IMR-90 (cell line): ENCODE data around the gene PEAK3. TPM values are rescaled to one million over a fixed set of nuclear protein-coding genes. Genes with fewer than 3 reads are reported as not detected.

ENCODE experiments used
- ATAC-seq: fragments of 200-7000 bp; cut with Tn5 transposase; 2 replicates; pipeline ENCODE4 v1.9.1; 2020; ENCODE audit warnings: low read depth, mild to moderate bottlenecking, moderate library complexity
- Bru-seq: library from RNA; stranded (reverse); fragments of 400-500 nt; gene quantifications from one replicate; lab custom pipeline; 2021; lab: Mats Ljungman, UMichigan
- BruChase-seq, 2 experiments: library from RNA; stranded (reverse); fragments of 400-500 nt; gene quantifications; one replicate each; lab custom pipeline; 2021; lab: Mats Ljungman, UMichigan
- BruUV-seq: library from RNA; stranded (reverse); fragments of 400-500 nt; replicated peaks from 2 replicates; lab custom pipeline; 2021; lab: Mats Ljungman, UMichigan
- CTCF ChIA-PET: fragments of 300-600 bp; formaldehyde crosslinking; extraction: SDS; loops from one replicate; lab custom pipeline; 2021; ENCODE audit warnings: antibody characterized with exemption; lab: Yijun Ruan, JAX
- POLR2A ChIA-PET: fragments of 300-600 bp; sonication (Branson Sonifier 250); formaldehyde crosslinking; loops from one replicate; lab custom pipeline; 2022; ENCODE audit warnings: antibody characterized with exemption; ENCODE audit not compliant: unreplicated experiment; lab: Charles Lee
- DNase-seq: peaks from one replicate; pipeline ENCODE4 v3.0.0; 2013
- H2AFZ ChIP-seq: replicated peaks from 2 replicates; pipeline ENCODE3; 2013; ENCODE audit warnings: low read length, mild to moderate bottlenecking; ENCODE audit not compliant: poor library complexity
- H2AK5ac ChIP-seq: 2 replicates; pipeline ENCODE4 v1.6.1; 2013; ENCODE audit warnings: low read depth, low read length, inconsistent platforms
- H2AK9ac ChIP-seq: replicated peaks from 2 replicates; pipeline ENCODE3; 2013; ENCODE audit warnings: mild to moderate bottlenecking, low read depth, low read length, moderate library complexity; ENCODE audit not compliant: poor library complexity
- H2BK120ac ChIP-seq: 2 replicates; pipeline ENCODE4 v1.6.1; 2013; ENCODE audit warnings: low read depth, low read length, inconsistent platforms
- H2BK15ac ChIP-seq: 3 replicates; pipeline ENCODE4 v1.6.1; 2013; ENCODE audit warnings: low read depth, low read length, inconsistent platforms
- H2BK20ac ChIP-seq: 2 replicates; pipeline ENCODE4 v1.6.1; 2013; ENCODE audit warnings: low read depth, mild to moderate bottlenecking, inconsistent platforms, low read length, moderate library complexity
- H2BK5ac ChIP-seq: 2 replicates; pipeline ENCODE4 v1.6.1; 2013; ENCODE audit warnings: mild to moderate bottlenecking, low read depth, low read length, inconsistent platforms; ENCODE audit not compliant: poor library complexity, severe bottlenecking
- H3K14ac ChIP-seq: replicated peaks from 2 replicates; pipeline ENCODE4 v1.6.1; 2013; ENCODE audit warnings: low read depth, low read length, inconsistent platforms
- H3K18ac ChIP-seq: 2 replicates; pipeline ENCODE4 v1.6.1; 2013; ENCODE audit warnings: low read depth, low read length, control low read depth
- H3K23ac ChIP-seq: 2 replicates; pipeline ENCODE4 v1.6.1; 2013; ENCODE audit warnings: low read depth, low read length, inconsistent platforms
- H3K27ac ChIP-seq: 2 replicates; pipeline ENCODE4 v1.5.1; 2013; ENCODE audit warnings: mild to moderate bottlenecking, control low read depth, low read length; ENCODE audit not compliant: insufficient read depth
- H3K27me3 ChIP-seq: 2 replicates; pipeline ENCODE4 v1.6.1; 2013; ENCODE audit warnings: low read length; ENCODE audit not compliant: control insufficient read depth, insufficient read depth
- H3K36me3 ChIP-seq: 2 replicates; pipeline ENCODE4 v1.6.1; 2013; ENCODE audit warnings: low read length, mixed read lengths; ENCODE audit not compliant: control insufficient read depth, insufficient read depth
- H3K4ac ChIP-seq: 2 replicates; pipeline ENCODE4 v1.6.1; 2013; ENCODE audit warnings: low read depth, low read length, inconsistent platforms
- H3K4me1 ChIP-seq: 2 replicates; pipeline ENCODE4 v1.6.1; 2013; ENCODE audit warnings: low read length, mixed read lengths; ENCODE audit not compliant: control insufficient read depth, insufficient read depth
- H3K4me2 ChIP-seq: 2 replicates; pipeline ENCODE4 v1.6.1; 2013; ENCODE audit warnings: low read depth, mild to moderate bottlenecking, control low read depth, low read length, moderate library complexity
- H3K4me3 ChIP-seq: 2 replicates; pipeline ENCODE4 v1.5.1; 2013; ENCODE audit warnings: low read depth, mild to moderate bottlenecking, control low read depth, low read length, moderate library complexity; ENCODE audit not compliant: insufficient read depth
- H3K56ac ChIP-seq: 2 replicates; pipeline ENCODE4 v1.6.1; 2013; ENCODE audit warnings: low read length, inconsistent platforms; ENCODE audit not compliant: insufficient read depth; ENCODE audit errors: extremely low read depth
- H3K79me1 ChIP-seq, 2 experiments: 2 replicates each; pipeline ENCODE4 v1.6.1; 2013; ENCODE audit warnings: low read length in 2 of 2, inconsistent platforms in 1 of 2, low read depth in 1 of 2
- H3K9ac ChIP-seq: 2 replicates; pipeline ENCODE4 v1.6.1; 2013; ENCODE audit warnings: low read depth, low read length, control low read depth
- H3K9me1 ChIP-seq: 2 replicates; pipeline ENCODE4 v1.6.1; 2013; ENCODE audit warnings: low read length, inconsistent platforms; ENCODE audit not compliant: insufficient read depth
- H3K9me3 ChIP-seq: 2 replicates; pipeline ENCODE4 v1.6.1; 2013; ENCODE audit warnings: low read length; ENCODE audit not compliant: control insufficient read depth, insufficient read depth
- H4K20me1 ChIP-seq: 2 replicates; pipeline ENCODE4 v1.6.1; 2013; ENCODE audit warnings: low read length, inconsistent platforms; ENCODE audit not compliant: insufficient read depth
- H4K5ac ChIP-seq: 2 replicates; pipeline ENCODE4 v1.6.1; 2013; ENCODE audit warnings: mild to moderate bottlenecking, low read depth, low read length, control low read depth
- H4K8ac ChIP-seq, 2 experiments: 2 replicates each; pipeline ENCODE4 v1.6.1; 2013; ENCODE audit warnings: low read depth in 2 of 2, low read length in 2 of 2, control low read depth in 1 of 2, inconsistent platforms in 1 of 2
- H4K91ac ChIP-seq: 2 replicates; pipeline ENCODE4 v1.6.1; 2013; ENCODE audit warnings: low read depth, low read length, inconsistent platforms; ENCODE audit not compliant: insufficient read depth
- BHLHE40 ChIP-seq: fragments of 150-350 bp; IDR thresholded peaks from 2 replicates; pipeline ENCODE4 v1.6.1; 2016; ENCODE audit warnings: mild to moderate bottlenecking, low read depth, low read length
- CEBPB ChIP-seq: IDR thresholded peaks from 2 replicates; pipeline ENCODE4 v1.6.1; 2012; ENCODE audit warnings: low read depth, low read length, improper control_type of control experiment
- MAZ ChIP-seq: IDR thresholded peaks from 2 replicates; pipeline ENCODE4 v1.6.1; 2012; ENCODE audit warnings: low read depth, mild to moderate bottlenecking, low read length, improper control_type of control experiment, moderate library complexity, borderline replicate concordance
- RFX5 ChIP-seq: IDR thresholded peaks from 2 replicates; pipeline ENCODE4 v1.8.0; 2012; ENCODE audit warnings: low read depth, mild to moderate bottlenecking, low read length, moderate library complexity
- WGBS, 2 experiments: methylation state at CpG; one replicate each; pipeline versions ENCODE4 v1.1.5 to v1.1.7; 2013; ENCODE audit warnings: missing lambda C conversion rate in 2 of 2; ENCODE audit not compliant: insufficient read length in 1 of 2; ENCODE audit errors: extremely low coverage in 2 of 2; 5-methylcytosine and 5-hydroxymethylcytosine counted together
- dilution Hi-C: fragments of 300-500 bp; cut with HindIII; formaldehyde crosslinking; loops from one replicate; pipeline ENCODE4 v1.14.3; 2018; ENCODE audit warnings: low sequenced_read_pairs; ENCODE audit not compliant: unreplicated experiment
- in situ Hi-C: fragments of 300-500 bp; cut with MboI; formaldehyde crosslinking; loops from 3 replicates; pipeline ENCODE4 v1.14.3; 2019; ENCODE audit warnings: low sequenced_read_pairs, inconsistent platforms, mixed read lengths
- intact Hi-C: fragments of 100-400 bp; cut with micrococcal nuclease; formaldehyde crosslinking; loops from 2 replicates; pipeline ENCODE4 v1.10.0; 2022
- long read RNA-seq: library from polyadenylated mRNA; unstranded; transcript quantifications from one replicate; pipeline ENCODE4 v2.0.0, GENCODE V29; 2021; ENCODE audit not compliant: unreplicated experiment
- polyA plus RNA-seq, 3 experiments: library from polyadenylated mRNA; depleted of rRNA; stranded (reverse); fragments of >200 nt; gene quantifications; 2 replicates each; pipeline ENCODE4 v1.2.3, GENCODE V29; 2012; ENCODE audit warnings: low replicate concordance in 1 of 3
- total RNA-seq: library from RNA; depleted of rRNA; stranded (reverse); fragments of >200 nt; gene quantifications from 2 replicates; pipeline ENCODE4 v1.2.3, GENCODE V29; 2012; rRNA removed

Gene PEAK3, protein sequence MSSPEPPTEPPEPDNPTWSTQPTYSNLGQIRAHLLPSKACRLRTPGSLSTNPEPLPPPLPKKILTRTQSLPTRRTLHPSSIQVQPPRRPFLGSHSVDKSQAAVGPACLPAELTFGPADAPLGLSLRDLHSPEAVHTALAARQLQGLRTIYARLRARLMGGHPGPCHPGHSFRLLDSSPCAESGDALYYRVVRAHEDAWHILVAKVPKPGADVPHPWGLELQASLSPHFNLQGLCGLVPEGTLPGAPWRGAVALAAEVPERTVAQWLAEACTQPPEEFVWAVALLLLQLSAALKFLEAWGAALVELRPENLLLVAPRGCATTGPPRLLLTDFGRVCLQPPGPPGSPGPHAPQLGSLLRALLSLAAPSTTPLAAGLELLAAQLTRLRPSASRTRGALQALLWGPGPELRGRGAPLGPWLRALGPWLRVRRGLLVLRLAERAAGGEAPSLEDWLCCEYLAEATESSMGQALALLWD
- total RNA-seq (under 0.01 TPM in 1 of 2 replicates, not detected in the other), polyA plus RNA-seq (2012; rRNA removed) (0.09 and 0.19 TPM in 2 replicates), Bru-seq, nascent RNA (percentile 9 among the genes with signal in this experiment), BruChase-seq, experiment 1, labeled RNA remaining after a 6-hour chase (percentile 14 among the genes with signal in this experiment), BruChase-seq, experiment 2, labeled RNA remaining after a 2-hour chase (percentile 13 among the genes with signal in this experiment)
- 0.09 and 0.15 TPM in 2 replicates for polyA plus RNA-seq (2012; cell fraction: cytosol; rRNA removed)
- 0.14 TPM in 1 of 2 replicates, not detected in the other for polyA plus RNA-seq (2012; cell fraction: nucleus; rRNA removed; ENCODE audit: low replicate concordance)
- long read RNA-seq, partial matches to known transcripts = 0 of 4 reads
- long read RNA-seq, other reads (novel, unspliced or antisense) = 4 of 4 reads

DNA sequence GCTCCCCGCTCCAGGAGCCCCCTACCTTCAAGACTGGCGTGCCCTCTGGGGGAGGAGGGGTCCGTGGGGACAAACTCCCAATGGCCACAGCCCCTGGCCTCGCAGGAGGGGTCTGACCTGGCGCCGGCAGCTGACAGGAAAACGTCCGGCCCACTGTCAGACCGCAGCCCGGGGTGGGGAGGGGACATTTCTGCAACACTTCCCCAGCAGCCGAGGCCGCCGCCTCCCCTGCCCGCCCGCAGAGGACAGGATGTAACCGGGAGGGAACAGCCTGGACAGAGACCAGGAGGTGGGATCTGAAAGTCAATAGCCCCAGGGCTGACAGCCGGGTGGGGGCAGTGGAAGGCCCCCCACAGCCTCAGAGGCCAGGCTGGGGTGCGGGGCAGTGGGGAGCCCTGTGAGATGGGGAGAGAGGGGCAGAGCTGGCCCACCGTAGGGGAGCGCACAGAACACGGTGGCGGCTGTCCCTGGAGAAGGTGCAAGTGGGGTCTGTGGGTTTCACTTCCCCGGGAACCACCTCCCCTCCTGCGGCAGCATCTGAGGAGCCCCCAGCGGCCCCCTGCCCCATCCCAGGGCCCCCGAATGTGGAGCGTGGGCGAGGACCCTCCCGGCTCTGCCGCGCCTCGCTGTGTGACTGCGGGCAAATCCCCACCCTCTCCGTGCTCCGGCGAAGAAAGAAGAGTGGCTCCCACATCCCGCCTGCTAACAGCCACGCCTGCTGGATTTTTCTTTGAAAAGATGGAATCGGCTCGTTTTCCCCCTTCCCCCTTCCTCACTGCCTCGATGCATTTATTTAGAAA is at the start of gene PEAK3:
Gene PEAK3 (minus strand): TSS at position 114 of the 800 bp plus-strand sequence. CDS start 1,244 bp downstream, outside the sequence.
- peak within 1 kb of the TSS; percentile 78; the same call in 1 of the 2 replicates for H2AK5ac ChIP-seq
- ATAC-seq = peak; percentile 85
- no peaks in the 10 kb centered on the region for H3K9me1 ChIP-seq
- H3K27me3 ChIP-seq = peaks cover 11% of the 10 kb centered on the region
- no peak within 1 kb of the TSS for H2BK20ac ChIP-seq
- peaks cover 0 to under 1% of the 10 kb centered on the region in 2 experiments; a peak in 1 of 4 replicates for H3K79me1 ChIP-seq
- 0 out of 2 replicates have a peak within 1 kb of the TSS, but pooled peaks have one; percentile 25 for H3K23ac ChIP-seq
- no peak within 1 kb of the TSS for H2BK15ac ChIP-seq
- H4K20me1 ChIP-seq = peaks cover under 1% of the 10 kb centered on the region
- CTCF ChIA-PET = no interaction called here
- in situ Hi-C loops (no loop called here), intact Hi-C loops (no loop called here), dilution Hi-C loops (no loop called here)
- no peak within 1 kb of the TSS for H3K18ac ChIP-seq
- no peaks in the 10 kb centered on the region for H3K9me3 ChIP-seq
- H3K27ac ChIP-seq = peak within 1 kb of the TSS; percentile 52; the same call in 1 of the 2 replicates
- H3K4ac ChIP-seq = peak within 1 kb of the TSS; percentile 37
- BruUV-seq = no TSS peak
- H3K4me2 ChIP-seq = peak within 1 kb of the TSS; percentile 68
- H2BK120ac ChIP-seq = peak within 1 kb of the TSS; percentile 41; the same call in 1 of the 2 replicates
- peak within 1 kb of the TSS; percentile 92 for H2AFZ ChIP-seq
- no peak for TF ChIP-seq BHLHE40
- no peak; the same call in 1 of the 2 replicates for TF ChIP-seq MAZ
- no peak for TF ChIP-seq CEBPB
- no peak for TF ChIP-seq RFX5
- POLR2A ChIA-PET = no interaction called here
- H3K9ac ChIP-seq = peak within 1 kb of the TSS; percentile 32; the same call in 1 of the 2 replicates
- H2AK9ac ChIP-seq = peak within 1 kb of the TSS; percentile 91
- H4K8ac ChIP-seq = peak within 1 kb of the TSS; percentile 61 to 78; a peak in 3 of 4 replicates
- no peaks in the 10 kb centered on the region for H3K36me3 ChIP-seq
- peak within 1 kb of the TSS; percentile 41; the same call in 1 of the 2 replicates for H4K91ac ChIP-seq
- H2BK5ac ChIP-seq = no peak within 1 kb of the TSS
- 13% methylated on average over 15 of the region's 41 CpGs; no CpG with 5 or more reads in 1 of the 2 experiments for WGBS, 2 experiments
- H4K5ac ChIP-seq = peak within 1 kb of the TSS; percentile 44; the same call in 1 of the 2 replicates
- no peak within 1 kb of the TSS for H3K4me3 ChIP-seq
- 0 out of 2 replicates have a peak within 1 kb of the TSS, but pooled peaks have one; percentile 33 for H3K14ac ChIP-seq
- H3K4me1 ChIP-seq = peaks cover 7% of the 10 kb centered on the region
- H3K56ac ChIP-seq = no peak within 1 kb of the TSS
- DNase-seq = peak; percentile 24
